Stimulated activated naive CD4-positive, alpha-beta T cell (primary cell): Measurements from ENCODE around the gene ISM1.
A peak's percentile ranks its signal among the peaks of the same experiment; 100 is the strongest.
"Not testable (repeated sequence)": the region's sequence is repeated elsewhere in the genome, so short reads cannot be mapped to it uniquely, and the experiment has no call there.

Experiments
- DNase-seq, 6 experiments: peaks; one replicate each; lab custom pipeline; 2025; lab: John Stamatoyannopoulos, UW

Gene ISM1

GRCh38 chr20:13221673-13222318 lies 722 bp downstream of the ISM1 start:
- peak; percentile 44 to 82 (median 58) for DNase-seq

GRCh38 chr20:13222319-13222716 lies 1.2 kb downstream of the ISM1 start:
- DNase-seq: no peak

- no peak for DNase-seq
Measured at GRCh38 chr20:13223736-13224520, 2.9 kb downstream of the ISM1 start.

- no peak for DNase-seq
Measured at GRCh38 chr20:13226367-13226766, 5.3 kb downstream of the ISM1 start.

GRCh38 chr20:13228771-13229170 lies 7.7 kb downstream of the ISM1 start:
- peak in 1 of 6 experiments; percentile 11 for DNase-seq

- no peak for DNase-seq
Measured at GRCh38 chr20:13229538-13229937, 8.5 kb downstream of the ISM1 start.

GRCh38 chr20:13231031-13231752 lies 10.1 kb downstream of the ISM1 start:
- peak in 5 of 6 experiments; percentile 47 to 85 (median 77) for DNase-seq

GRCh38 chr20:13232999-13233398 lies 11.9 kb downstream of the ISM1 start:
- DNase-seq: no peak

- DNase-seq: no peak
Measured at GRCh38 chr20:13234961-13235360, 13.9 kb downstream of the ISM1 start.

GRCh38 chr20:13236360-13236759 lies 15.3 kb downstream of the ISM1 start:
- DNase-seq: not testable (repeated sequence)

GRCh38 chr20:13236990-13237720 lies 16.1 kb downstream of the ISM1 start:
- no peak for DNase-seq

GRCh38 chr20:13238001-13238653 lies 17.1 kb downstream of the ISM1 start:
- DNase-seq: no peak

- no peak for DNase-seq
Measured at GRCh38 chr20:13243826-13244376, 22.8 kb downstream of the ISM1 start.

- no peak for DNase-seq
Measured at GRCh38 chr20:13245250-13245723, 24.2 kb downstream of the ISM1 start.

GRCh38 chr20:13249118-13249797 lies 28.2 kb downstream of the ISM1 start:
- no peak for DNase-seq

GRCh38 chr20:13249798-13250170 lies 28.7 kb downstream of the ISM1 start:
- DNase-seq: no peak

- DNase-seq: no peak
Measured at GRCh38 chr20:13250251-13250650, 29.2 kb downstream of the ISM1 start.

- DNase-seq: no peak
Measured at GRCh38 chr20:13251106-13251903, 30.2 kb downstream of the ISM1 start.

- no peak for DNase-seq
Measured at GRCh38 chr20:13251904-13252297, 30.8 kb downstream of the ISM1 start.

GRCh38 chr20:13255356-13255755 lies 34.3 kb downstream of the ISM1 start:
- DNase-seq: no peak
